Loucy (cell line): ENCODE results near the gene MYH3.

ENCODE experiments used
- H2AFZ ChIP-seq: fragments of 200-600 bp; sonication (generic); 2 replicates; pipeline ENCODE4 v1.6.0; 2016; ENCODE audit warnings: antibody characterized with exemption, mild to moderate bottlenecking, low read length, moderate library complexity
- H3F3A ChIP-seq: fragments of 200-600 bp; 2 replicates; pipeline ENCODE4 v1.6.0; 2016; ENCODE audit warnings: antibody characterized with exemption, low read depth, mild to moderate bottlenecking
- H3K27me3 ChIP-seq: fragments of 200-600 bp; sonication (generic); 2 replicates; pipeline ENCODE4 v1.6.1; 2014; ENCODE audit warnings: low read length, mild to moderate bottlenecking; ENCODE audit not compliant: insufficient read depth, poor library complexity, severe bottlenecking
- H3K36me3 ChIP-seq: fragments of 200-600 bp; sonication (generic); 2 replicates; pipeline ENCODE4 v1.6.1; 2016; ENCODE audit warnings: low read length; ENCODE audit not compliant: insufficient read depth
- H3K4me1 ChIP-seq: fragments of 200-600 bp; sonication (generic); 2 replicates; pipeline ENCODE4 v1.5.1; 2014; ENCODE audit warnings: low read length, mild to moderate bottlenecking; ENCODE audit not compliant: insufficient read depth, poor library complexity, severe bottlenecking
- H3K4me2 ChIP-seq: fragments of 200-600 bp; sonication (generic); 2 replicates; pipeline ENCODE4 v1.6.0; 2014; ENCODE audit warnings: antibody characterized with exemption, low read length, low read depth, mild to moderate bottlenecking; ENCODE audit not compliant: poor library complexity, severe bottlenecking
- H3K4me3 ChIP-seq: fragments of 200-600 bp; sonication (generic); 2 replicates; pipeline ENCODE4 v1.5.1; 2014; ENCODE audit warnings: low read length, mild to moderate bottlenecking, mixed read lengths; ENCODE audit not compliant: poor library complexity, severe bottlenecking
- H3K79me2 ChIP-seq: fragments of 200-600 bp; sonication (generic); 2 replicates; pipeline ENCODE4 v1.6.1; 2014; ENCODE audit warnings: low read length; ENCODE audit not compliant: insufficient read depth
- H3K9ac ChIP-seq: fragments of 200-600 bp; sonication (generic); 2 replicates; pipeline ENCODE4 v1.6.0; 2014; ENCODE audit warnings: mild to moderate bottlenecking, low read depth, low read length, moderate library complexity; ENCODE audit not compliant: poor library complexity, severe bottlenecking
- H3K9me2 ChIP-seq: fragments of 200-600 bp; sonication (generic); replicated peaks from 2 replicates; pipeline ENCODE4 v1.6.1; 2016; ENCODE audit warnings: low read depth, low read length, mixed read lengths
- H3K9me3 ChIP-seq: fragments of 200-600 bp; sonication (generic); 2 replicates; pipeline ENCODE4 v1.6.1; 2014; ENCODE audit warnings: mild to moderate bottlenecking, antibody characterized with exemption, low read length, low read depth; ENCODE audit not compliant: insufficient read depth
- H4K20me1 ChIP-seq: fragments of 200-600 bp; sonication (generic); 2 replicates; pipeline ENCODE4 v1.6.0; 2014; ENCODE audit warnings: antibody characterized with exemption, low read length, mild to moderate bottlenecking; ENCODE audit not compliant: insufficient read depth, poor library complexity, severe bottlenecking
- CTCF ChIP-seq: fragments of 200-600 bp; sonication (generic); conservative IDR thresholded peaks from 2 replicates; pipeline ENCODE4 v1.5.1; 2014; ENCODE audit warnings: mild to moderate bottlenecking, antibody characterized with exemption, low read length
- EZH2phosphoT487 ChIP-seq: fragments of 200-600 bp; IDR thresholded peaks from 2 replicates; pipeline ENCODE4 v1.6.1; 2018; ENCODE audit warnings: antibody characterized with exemption, mild to moderate bottlenecking, moderate library complexity, borderline replicate concordance

Gene MYH3

GRCh38 chr17:10598621-10599020 lies 58.5 kb downstream of the MYH3 start:
- Histone ChIP-seq H3K9ac (no peak overlapping the region), H3K9me2 (no peaks in the 10 kb centered on the region)

DNA sequence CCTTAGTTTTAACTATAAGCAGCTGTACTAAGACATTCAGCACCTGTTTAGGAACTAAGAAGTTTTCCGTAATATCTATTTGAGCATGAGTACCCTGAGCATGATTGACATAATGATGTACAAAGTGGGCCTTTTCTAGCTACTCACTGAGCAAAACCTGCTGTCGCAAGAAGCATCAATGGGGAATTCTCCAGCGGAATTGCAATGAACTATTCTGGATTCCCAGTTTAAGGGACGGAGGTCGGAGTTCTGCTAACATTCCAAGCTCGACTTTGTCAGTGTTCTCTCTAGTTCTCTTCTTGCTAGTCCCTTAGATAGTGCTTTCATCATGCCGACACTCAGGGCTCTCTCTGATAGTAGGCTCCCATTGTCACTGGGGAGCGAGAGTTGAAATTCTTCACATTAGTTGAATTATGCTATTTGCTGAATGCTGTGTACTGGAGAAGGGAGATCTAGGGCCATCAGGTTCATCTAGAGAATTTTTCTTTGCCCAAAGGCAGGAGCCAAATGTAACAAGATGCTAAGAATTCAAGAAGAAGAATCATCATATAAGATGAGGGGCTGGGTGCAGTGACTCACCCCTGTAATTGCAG lies 67.5 kb downstream of the MYH3 start:
- Histone ChIP-seq H3K4me3 (no peak overlapping the region), H3K4me2 (no peak overlapping the region), H3F3A (no peaks in the 10 kb centered on the region), H3K9me3 (no peaks in the 10 kb centered on the region), H4K20me1 (no peaks in the 10 kb centered on the region), H3K79me2 (no peaks in the 10 kb centered on the region), H3K9me2 (no peaks in the 10 kb centered on the region), H3K36me3 (no peaks in the 10 kb centered on the region), H3K27me3 (no peaks in the 10 kb centered on the region), H2AFZ (no peak overlapping the region), H3K4me1 (no peaks in the 10 kb centered on the region), H3K9ac (no peak overlapping the region)
- TF ChIP-seq CTCF, result no peak

More at GRCh38 chr17:10598621-10599020, 58.5 kb downstream of the MYH3 start:
- no peaks in the 10 kb centered on the region for H3K79me2 ChIP-seq
- H3F3A ChIP-seq, result no peaks in the 10 kb centered on the region
- H3K4me3 ChIP-seq, result no peak overlapping the region
- no peaks in the 10 kb centered on the region for H3K27me3 ChIP-seq
- H4K20me1 ChIP-seq, result no peaks in the 10 kb centered on the region
- no peak for TF ChIP-seq CTCF
- H3K4me1 ChIP-seq, result no peaks in the 10 kb centered on the region
- no peak overlapping the region for H3K4me2 ChIP-seq
- no peak overlapping the region for H2AFZ ChIP-seq
- H3K36me3 ChIP-seq, result no peaks in the 10 kb centered on the region
- no peaks in the 10 kb centered on the region for H3K9me3 ChIP-seq

GRCh38 chr17:10585529-10585928 lies 71.6 kb downstream of the MYH3 start:
- H3K9ac ChIP-seq, result no peak overlapping the region
- H3K4me1 ChIP-seq, result no peaks in the 10 kb centered on the region
- no peak overlapping the region for H3K4me3 ChIP-seq
- no peaks in the 10 kb centered on the region for H3K9me2 ChIP-seq
- H3K4me2 ChIP-seq, result no peak overlapping the region
- TF ChIP-seq EZH2phosphoT487, result no peak
- no peaks in the 10 kb centered on the region for H3K79me2 ChIP-seq
- no peaks in the 10 kb centered on the region for H3K9me3 ChIP-seq
- H4K20me1 ChIP-seq, result no peaks in the 10 kb centered on the region
- H3K36me3 ChIP-seq, result no peaks in the 10 kb centered on the region
- H2AFZ ChIP-seq, result no peak overlapping the region
- no peaks in the 10 kb centered on the region for H3F3A ChIP-seq
- no peaks in the 10 kb centered on the region for H3K27me3 ChIP-seq

- Histone ChIP-seq H3K36me3 (no peaks in the 10 kb centered on the region), H3K4me3 (no peak overlapping the region), H3K9ac (no peak overlapping the region), H3K9me2 (no peaks in the 10 kb centered on the region), H3F3A (no peaks in the 10 kb centered on the region), H2AFZ (no peak overlapping the region), H4K20me1 (no peaks in the 10 kb centered on the region), H3K27me3 (no peaks in the 10 kb centered on the region), H3K4me1 (peaks cover 8% of the 10 kb centered on the region), H3K4me2 (no peak overlapping the region), H3K9me3 (no peaks in the 10 kb centered on the region), H3K79me2 (no peaks in the 10 kb centered on the region)
- no peak for TF ChIP-seq EZH2phosphoT487
- no peak for TF ChIP-seq CTCF
Observed at GRCh38 chr17:10583834-10584233, 73.3 kb downstream of the MYH3 start.
